Kidney capillary endothelial cell (primary cell): ENCODE data around the gene PCNX4.

ENCODE experiments used
- DNase-seq: peaks from one replicate; pipeline ENCODE4 v3.0.0-alpha.2; 2018; ENCODE audit warnings: low spot score

PCNX4 gene

DNA sequence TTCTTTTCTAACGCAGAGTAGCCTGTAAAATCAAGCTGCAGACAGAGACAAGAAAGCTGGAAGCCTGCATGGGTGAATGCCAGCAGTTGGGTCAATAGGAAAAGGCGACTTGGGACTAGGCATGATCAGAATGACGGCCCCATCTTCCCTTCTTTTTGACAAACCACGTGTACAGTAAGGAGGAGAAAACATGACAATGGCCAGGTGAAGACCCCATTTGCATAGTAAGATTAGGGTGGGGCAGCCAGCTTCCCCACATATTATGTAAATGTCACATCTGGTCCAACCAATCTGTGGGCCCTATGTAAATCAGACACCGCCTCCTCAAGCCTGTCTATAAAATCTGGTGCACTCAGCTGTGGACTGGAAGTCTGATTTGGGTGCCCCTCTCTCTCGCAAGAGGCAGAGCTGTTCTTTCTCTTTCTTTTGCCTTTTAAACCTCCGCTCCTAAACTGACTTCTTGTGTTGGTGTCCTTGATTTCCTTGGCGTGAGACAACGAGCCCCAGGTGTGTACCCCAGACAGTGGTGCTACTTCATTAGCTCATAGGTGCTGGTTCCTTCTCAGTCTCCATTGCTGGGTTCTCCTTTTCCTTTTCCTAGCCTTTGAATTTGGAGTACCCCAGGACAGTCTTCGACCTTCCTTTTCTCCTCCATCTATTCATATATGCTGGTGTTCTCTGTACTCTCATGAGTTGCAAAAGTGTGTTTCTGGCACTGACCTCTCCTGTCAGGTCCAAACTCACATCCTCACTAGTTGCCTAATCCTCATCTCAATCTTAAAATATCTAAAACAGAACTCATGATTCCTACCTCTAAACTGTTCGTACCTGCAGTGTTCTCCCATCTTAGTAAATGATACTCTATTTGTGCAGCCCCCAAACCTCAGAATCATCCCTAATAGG, 82.9 kb downstream of the PCNX4 start:
- no peak for DNase-seq

DNA sequence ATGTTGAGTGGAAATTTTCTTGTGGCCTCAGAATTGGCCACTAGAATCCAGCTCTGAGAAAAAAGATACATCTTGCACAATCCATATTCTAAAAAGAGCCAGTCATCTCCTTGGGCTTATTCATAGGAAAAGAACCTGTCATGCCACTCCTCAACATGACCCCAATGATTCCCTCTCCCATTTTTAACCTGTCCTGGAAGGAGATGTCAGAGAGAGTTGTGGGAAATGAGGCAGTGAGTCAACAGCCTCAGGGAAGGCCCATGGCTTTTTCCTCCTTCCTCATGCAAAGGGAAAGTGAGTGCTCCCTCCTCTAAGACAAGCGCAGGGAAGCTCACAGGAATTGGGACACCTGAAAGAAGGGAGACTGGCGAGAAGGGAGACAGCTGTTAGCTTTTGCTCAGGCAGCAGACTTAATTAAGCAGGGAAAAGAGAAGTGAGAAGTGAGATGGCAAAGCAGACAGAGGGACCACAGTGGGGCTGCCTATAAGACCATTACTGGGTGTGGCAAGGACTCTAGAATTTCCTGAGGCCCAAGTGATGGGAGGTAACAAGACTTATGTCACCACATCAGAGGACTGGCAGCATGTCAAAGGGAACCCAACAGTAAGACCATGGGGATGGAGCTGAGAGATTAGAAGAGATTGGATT, 83.7 kb downstream of the PCNX4 start:
- no peak for DNase-seq

DNA sequence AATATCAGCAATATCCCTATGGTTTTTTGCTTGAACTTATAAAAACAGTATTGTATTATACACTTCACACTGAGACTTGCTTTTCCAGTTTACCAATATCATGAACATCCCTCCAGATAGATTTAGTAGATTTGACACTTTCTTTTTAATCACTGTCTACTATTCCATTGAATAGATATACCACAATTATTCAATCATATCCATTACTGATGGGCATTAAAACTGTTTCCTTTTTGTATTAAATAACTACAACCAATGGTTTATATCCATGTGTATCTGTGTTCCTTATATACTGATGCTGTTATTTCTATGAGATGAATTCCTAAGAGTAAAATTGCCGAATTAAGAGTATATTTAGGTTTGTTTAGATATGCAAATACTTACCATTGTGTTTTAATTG, 86.4 kb downstream of the PCNX4 start:
- DNase-seq: no peak

GRCh38 chr14:60178820-60179219, 87.1 kb downstream of the PCNX4 start:
- no peak for DNase-seq

- DNase-seq: no peak
Observed at GRCh38 chr14:60179431-60179869, 87.7 kb downstream of the PCNX4 start.

GRCh38 chr14:60183138-60183537, 91.4 kb downstream of the PCNX4 start:
- DNase-seq: no peak

GRCh38 chr14:60183741-60184140, 92.0 kb downstream of the PCNX4 start:
- no peak for DNase-seq

GRCh38 chr14:60184146-60184904, 92.6 kb downstream of the PCNX4 start:
- peak; percentile 71 for DNase-seq

GRCh38 chr14:60184905-60185555, 93.3 kb downstream of the PCNX4 start:
- DNase-seq: no peak

DNA sequence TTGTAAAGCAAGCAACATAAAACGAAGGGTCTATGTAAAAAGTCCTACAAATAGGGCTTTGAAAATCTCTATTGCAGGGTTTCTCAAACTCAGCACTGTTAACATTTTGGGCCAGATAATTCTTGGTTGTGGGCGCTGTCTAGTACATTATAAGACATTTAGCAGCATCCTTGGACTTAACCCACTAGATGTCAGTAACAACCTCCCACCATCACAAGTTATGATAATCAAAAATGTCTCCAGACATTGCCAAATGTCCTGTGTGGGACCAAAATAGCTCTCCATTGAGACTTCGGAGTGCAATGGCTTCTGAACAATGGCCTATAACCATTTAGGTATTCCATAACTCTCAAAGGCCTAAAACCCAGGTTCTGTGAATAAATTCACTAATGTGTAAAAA, 96.4 kb downstream of the PCNX4 start:
- DNase-seq: no peak

DNA sequence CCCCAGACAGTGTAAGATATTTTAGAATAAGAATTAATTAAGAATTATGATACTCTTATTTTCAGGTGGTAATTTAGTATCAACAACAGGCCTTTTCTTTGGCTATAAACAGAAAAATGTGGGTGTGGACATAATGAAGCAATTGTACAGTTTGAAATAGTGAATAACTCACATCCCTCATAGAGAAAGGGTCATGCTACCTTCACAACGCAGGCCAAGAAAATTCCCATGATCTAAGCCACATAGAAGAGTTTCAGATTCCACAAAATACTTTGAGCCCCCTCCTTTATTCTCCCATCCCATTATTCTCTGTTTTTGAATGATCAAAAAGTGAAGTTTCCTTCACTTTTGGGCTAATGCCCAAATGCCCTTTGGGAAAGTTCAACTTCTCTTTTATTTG, 97.0 kb downstream of the PCNX4 start:
- no peak for DNase-seq

DNA sequence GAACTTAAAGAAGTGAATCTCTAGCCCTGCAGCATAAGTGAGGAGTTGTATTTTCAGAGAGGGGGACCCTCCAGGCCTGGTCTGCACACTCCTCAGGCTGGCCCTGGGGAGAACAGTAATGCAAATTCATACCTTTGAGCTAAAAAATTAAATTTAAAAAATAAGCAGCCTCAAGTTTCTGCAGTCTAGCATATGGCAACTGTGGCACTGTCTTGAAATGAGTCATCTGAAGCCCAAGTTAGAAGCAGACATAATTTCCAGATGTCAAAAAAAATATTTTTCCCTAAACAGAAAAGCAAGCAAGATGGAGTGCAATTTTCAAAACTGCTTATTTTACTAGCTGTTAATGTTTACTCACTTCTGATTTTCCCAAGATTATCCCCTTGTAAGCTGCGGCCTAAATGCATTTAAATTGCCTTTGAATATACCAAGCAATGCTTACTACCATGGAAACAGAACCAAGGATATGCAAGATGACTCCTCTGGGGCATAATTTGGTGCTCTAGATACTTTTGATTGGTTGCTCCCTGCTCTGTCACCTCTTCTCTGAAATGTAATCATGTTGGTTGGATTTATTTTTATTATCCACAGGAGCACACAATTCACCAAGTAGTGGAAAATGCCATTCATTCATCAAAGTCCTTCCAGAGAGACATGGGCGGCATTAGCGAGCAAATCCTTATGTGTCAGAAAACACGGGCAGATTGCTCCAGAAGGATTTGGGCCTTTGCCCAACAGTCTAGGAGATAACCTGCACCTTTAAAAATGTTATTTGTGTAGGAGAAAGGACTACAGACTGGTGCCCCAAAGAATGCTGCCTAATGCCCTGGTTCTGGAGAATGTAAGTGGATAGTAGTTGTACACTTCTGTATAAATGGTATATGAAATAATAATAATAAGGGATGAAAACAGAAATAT, 98.5 kb downstream of the PCNX4 start:
- no peak for DNase-seq

DNA sequence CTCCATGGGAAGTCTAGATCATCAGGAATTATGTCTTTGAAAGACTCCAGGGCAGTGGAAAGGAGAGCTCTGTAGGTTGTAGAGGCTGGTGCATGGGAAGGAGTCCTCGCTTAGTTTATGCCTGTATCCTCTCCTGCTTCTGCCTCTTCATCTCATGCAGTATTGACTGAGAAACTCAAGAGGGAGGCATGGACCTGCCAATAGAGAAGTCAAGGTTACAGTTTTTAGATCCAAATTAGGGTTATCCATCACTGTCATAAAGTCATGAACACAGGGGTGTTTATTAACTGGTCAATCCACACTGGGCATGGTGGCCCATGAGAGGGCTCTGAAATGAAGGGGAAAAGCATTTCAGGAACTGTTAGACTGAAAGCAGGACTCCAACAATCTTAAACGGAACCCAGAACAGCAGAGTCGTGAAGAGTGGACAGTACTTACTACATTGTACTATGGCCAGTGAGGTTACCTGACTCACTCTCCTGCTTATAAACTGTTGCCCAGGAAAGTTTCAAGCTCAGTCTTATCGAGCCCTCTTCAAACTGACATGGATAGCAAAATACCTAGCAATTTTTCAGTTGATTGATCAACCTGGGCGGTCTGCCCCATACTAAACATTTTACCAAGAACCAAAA, 103.6 kb downstream of the PCNX4 start:
- no peak for DNase-seq

DNA sequence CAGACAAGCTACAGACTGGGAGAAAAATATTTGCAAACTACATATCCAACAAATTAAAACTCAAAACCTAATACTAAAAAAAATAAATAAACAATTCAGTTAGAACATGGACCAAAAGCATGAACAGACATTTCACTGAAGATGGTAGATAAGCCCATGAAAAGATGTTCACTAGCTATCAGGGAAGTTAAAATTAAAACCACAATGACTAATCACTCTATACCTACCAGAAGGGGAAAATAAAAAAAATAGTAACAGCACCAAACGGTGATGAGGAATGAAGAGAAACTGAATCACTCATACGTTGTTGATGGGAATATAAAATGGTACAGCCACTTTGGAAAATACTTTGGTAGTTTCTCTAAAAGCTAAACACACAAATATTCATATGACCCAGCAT, 104.6 kb downstream of the PCNX4 start:
- DNase-seq: no peak

- DNase-seq: no peak
Observed at GRCh38 chr14:60197629-60198303, 106.0 kb downstream of the PCNX4 start.

DNA sequence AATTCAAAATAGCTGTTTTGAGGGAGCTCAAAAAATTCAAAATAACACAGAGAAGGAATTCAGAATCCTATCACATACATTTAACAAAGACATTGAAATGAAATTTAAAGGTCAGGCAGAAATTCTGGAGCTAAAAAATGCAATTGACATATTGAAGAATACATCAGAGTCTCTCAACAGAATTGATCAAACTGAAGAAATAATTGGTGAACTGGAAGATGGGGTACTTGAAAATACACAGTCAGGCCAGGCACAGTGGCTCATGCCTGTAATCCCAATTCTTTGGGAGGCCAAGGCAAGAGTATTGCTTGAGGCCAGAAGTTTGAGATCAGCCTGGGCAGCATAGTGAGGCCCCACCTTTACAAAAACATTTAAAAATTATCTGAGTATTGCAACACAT, 107.6 kb downstream of the PCNX4 start:
- no peak for DNase-seq

DNA sequence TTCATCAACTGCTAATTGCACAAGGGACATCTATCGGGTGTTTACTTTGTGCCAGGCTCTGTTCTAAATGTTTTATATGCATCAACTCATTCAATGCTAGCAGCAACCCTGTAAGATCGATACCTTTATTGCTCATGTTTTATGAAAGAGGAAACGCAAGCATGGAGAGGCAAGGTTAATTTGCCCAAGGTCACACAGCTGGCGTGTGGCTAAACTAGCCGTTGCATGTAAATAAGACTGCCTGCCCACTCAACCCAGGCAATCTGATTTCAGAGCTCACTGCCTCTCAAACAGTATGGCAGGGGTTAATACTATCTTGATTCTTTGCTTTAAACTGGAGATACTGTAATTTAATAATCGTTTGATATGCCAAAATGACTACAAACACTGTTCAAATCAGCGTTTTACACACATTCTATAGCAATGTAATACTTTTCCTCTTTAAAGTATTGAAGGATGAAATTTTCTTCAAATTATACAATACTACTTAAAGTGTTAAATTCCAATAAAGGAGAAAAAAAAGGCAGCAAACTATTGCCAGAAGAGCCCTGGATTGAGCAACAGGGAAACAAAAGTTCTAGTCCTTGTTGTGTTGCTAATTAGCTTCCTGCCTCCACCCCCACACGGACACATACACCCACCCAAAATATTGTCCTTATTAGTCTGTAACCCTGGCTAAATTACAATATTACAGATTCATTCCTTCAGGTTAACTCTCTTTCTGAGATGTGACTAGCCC, 112.5 kb downstream of the PCNX4 start:
- DNase-seq: no peak

DNA sequence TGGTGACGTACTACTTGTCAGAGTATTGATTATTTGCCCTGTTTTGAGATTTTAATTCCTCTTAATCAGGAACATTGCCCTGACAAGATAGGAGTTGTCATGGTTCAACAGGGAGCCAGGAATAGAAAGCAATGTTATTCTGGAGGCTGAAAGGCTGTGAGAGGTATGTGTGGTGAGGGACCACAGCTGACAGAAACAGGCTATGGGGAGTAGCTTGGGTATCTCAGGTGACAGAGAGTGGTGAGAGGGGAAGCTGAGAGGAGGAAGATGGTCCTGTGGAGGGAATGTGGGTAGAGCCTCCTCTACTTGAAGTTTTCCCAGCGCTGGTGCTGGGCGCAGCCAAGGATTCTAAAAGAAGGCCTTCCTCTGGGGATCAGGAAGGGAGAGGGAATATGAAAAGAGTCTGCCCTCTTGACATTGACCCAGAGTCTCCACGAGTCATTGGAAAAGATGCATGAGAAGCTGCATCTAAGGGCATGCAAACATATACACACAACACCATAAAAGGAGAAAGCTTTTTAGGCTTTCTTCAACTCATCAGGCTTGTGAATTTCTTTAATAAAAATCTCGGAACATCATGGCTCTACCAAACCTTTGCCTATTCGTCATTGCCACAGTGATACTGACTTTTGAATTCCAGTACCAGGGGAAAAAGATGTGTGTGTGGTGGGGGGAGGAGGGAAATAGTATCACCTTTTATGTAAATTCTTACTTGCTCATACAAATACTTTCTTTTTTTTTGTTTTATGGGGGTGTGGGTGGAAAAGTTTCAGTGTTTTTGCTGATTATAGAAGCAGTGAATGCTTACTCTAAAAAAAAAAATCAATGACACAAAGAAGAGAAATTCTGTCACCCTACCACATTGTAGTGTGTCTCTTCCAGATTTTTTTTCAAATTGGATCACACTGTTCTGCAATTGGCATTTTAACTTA, 113.4 kb downstream of the PCNX4 start:
- no peak for DNase-seq
